Keratinocyte (primary cell): ENCODE measurements around the gene PPFIBP2. TPM values are rescaled to one million over a fixed set of nuclear protein-coding genes. Genes with fewer than 3 reads are reported as not detected.
A peak's percentile ranks its signal among the peaks of the same experiment; 100 is the strongest.

Source experiments
- DNase-seq: peaks from one replicate; pipeline ENCODE4 v3.0.0-alpha.2; 2011; ENCODE audit warnings: low read depth, missing footprints, low spot score
- FAIRE-seq: peaks from 2 replicates; lab custom pipeline; 2011; peaks lifted over from hg19 to GRCh38; lab: Jason Lieb, UNC
- H2AFZ ChIP-seq: 2 replicates; pipeline ENCODE4 v1.6.0; 2012; ENCODE audit warnings: low read length, control low read depth, inconsistent platforms; ENCODE audit not compliant: control insufficient read depth
- H3K27ac ChIP-seq: 2 replicates; pipeline ENCODE4 v1.5.1; 2011; ENCODE audit warnings: low read length; ENCODE audit not compliant: control insufficient read depth, insufficient read depth
- H3K27me3 ChIP-seq: 3 replicates; pipeline ENCODE4 v1.6.0; 2011; ENCODE audit warnings: low read length; ENCODE audit not compliant: control insufficient read depth, insufficient read depth; ENCODE audit errors: extremely low read depth
- H3K36me3 ChIP-seq, 2 experiments: 2 replicates in 1 of 2; 3 replicates in 1 of 2; pipeline ENCODE4 v1.5.1; 2011; ENCODE audit warnings: low read length in 2 of 2, mild to moderate bottlenecking in 1 of 2; ENCODE audit not compliant: control insufficient read depth in 2 of 2, insufficient read depth in 2 of 2; ENCODE audit errors: extremely low read depth in 1 of 2
- H3K4me1 ChIP-seq: 3 replicates; pipeline ENCODE4 v1.5.1; 2011; ENCODE audit warnings: low read length; ENCODE audit not compliant: control insufficient read depth, insufficient read depth; ENCODE audit errors: extremely low read depth
- H3K4me2 ChIP-seq: 3 replicates; pipeline ENCODE4 v1.6.0; 2011; ENCODE audit warnings: low read depth, low read length; ENCODE audit not compliant: control insufficient read depth, insufficient read depth; ENCODE audit errors: extremely low read depth
- H3K4me3 ChIP-seq, 3 experiments: fragments of 200-600 bp in 1 of 3; sonication (generic) in 1 of 3; 2 replicates in 2 of 3; 3 replicates in 1 of 3; pipeline ENCODE4 v1.5.1; 2011 to 2016; ENCODE audit warnings: low read length in 3 of 3, mild to moderate bottlenecking in 3 of 3, control low read depth in 2 of 3, inconsistent platforms in 1 of 3, low read depth in 1 of 3, mixed read lengths in 1 of 3, mixed run types in 1 of 3, moderate library complexity in 1 of 3; ENCODE audit not compliant: control insufficient read depth in 2 of 3, insufficient read depth in 2 of 3; ENCODE audit errors: extremely low read depth in 1 of 3
- H3K79me2 ChIP-seq: 2 replicates; pipeline ENCODE4 v1.6.0; 2012; ENCODE audit warnings: low read length; ENCODE audit not compliant: control insufficient read depth, insufficient read depth
- H3K9ac ChIP-seq: 3 replicates; pipeline ENCODE4 v1.6.0; 2011; ENCODE audit warnings: low read length; ENCODE audit not compliant: control insufficient read depth, insufficient read depth; ENCODE audit errors: extremely low read depth
- H3K9me1 ChIP-seq: 3 replicates; pipeline ENCODE4 v1.6.0; 2011; ENCODE audit warnings: low read length; ENCODE audit not compliant: control insufficient read depth, insufficient read depth; ENCODE audit errors: extremely low read depth
- H3K9me3 ChIP-seq: 2 replicates; pipeline ENCODE4 v1.5.1; 2012; ENCODE audit warnings: low read depth, low read length; ENCODE audit not compliant: control insufficient read depth
- H4K20me1 ChIP-seq: 3 replicates; pipeline ENCODE4 v1.6.0; 2011; ENCODE audit warnings: low read length; ENCODE audit not compliant: control insufficient read depth, insufficient read depth; ENCODE audit errors: extremely low read depth
- CTCF ChIP-seq, 3 experiments: IDR thresholded peaks in 1 of 3; conservative IDR thresholded peaks in 1 of 3; optimal IDR thresholded peaks in 1 of 3; 2 replicates in 2 of 3; 3 replicates in 1 of 3; pipeline versions ENCODE3 to v1.5.1; 2011; ENCODE audit warnings: low read length in 3 of 3, mild to moderate bottlenecking in 3 of 3, moderate library complexity in 2 of 3, control low read depth in 1 of 3, inconsistent platforms in 1 of 3; ENCODE audit not compliant: insufficient read depth in 2 of 3; ENCODE audit errors: extremely low read depth in 1 of 3
- EZH2 ChIP-seq: IDR thresholded peaks from one replicate; pipeline ENCODE4 v1.6.1; 2012; ENCODE audit warnings: inconsistent platforms, mild to moderate bottlenecking, low read length, moderate library complexity
- dilution Hi-C: fragments of 300-500 bp; cut with MboI; formaldehyde crosslinking; loops from one replicate; pipeline ENCODE4 v1.7.0; 2020; ENCODE audit warnings: low sequenced_read_pairs; ENCODE audit not compliant: extremely low pct_ligation_motif_present
- polyA plus RNA-seq, 5 experiments: library from polyadenylated mRNA; depleted of rRNA in 3 of 5; stranded (reverse) in 3 of 5; stranded (forward) in 1 of 5; unstranded in 1 of 5; fragments of >200 nt; gene quantifications; 1 replicate in 1 of 5; 2 replicates in 3 of 5; 3 replicates in 1 of 5; pipeline versions ENCODE4 v1.2.1 to v1.2.3, GENCODE V29; 2011 to 2012; ENCODE audit warnings: missing spikeins in 2 of 5, low read depth in 1 of 5, low replicate concordance in 1 of 5

The PPFIBP2 gene
- polyA plus RNA-seq, 1 donor (not counting 4 experiments of a cell fraction or from before 2014, with no cell fraction given): 11.0 TPM

GRCh38 chr11:7583248-7583647 lies 69.4 kb downstream of the PPFIBP2 start:
- no peak overlapping the region for H2AFZ ChIP-seq
- H3K4me2 ChIP-seq: no peak overlapping the region
- no peak overlapping the region for H3K4me3 ChIP-seq
- FAIRE-seq: no peak
- no peaks in the 10 kb centered on the region for H3K79me2 ChIP-seq
- H3K9me1 ChIP-seq: no peaks in the 10 kb centered on the region
- H3K9ac ChIP-seq: no peak overlapping the region
- H3K27ac ChIP-seq: no peak overlapping the region
- TF ChIP-seq EZH2 (no peak), CTCF (optimal IDR thresholded peaks at IDR 0.05 in 1 of 3, IDR thresholded peaks at IDR 0.05 in 1 of 3, conservative IDR thresholded peaks at IDR 0.05 in 1 of 3; ENCODE audit: extremely low read depth in 1 of 3, insufficient read depth in 2 of 3, low read length in 3 of 3) (peak in 1 of 3 experiments; percentile 11)
- H4K20me1 ChIP-seq: no peaks in the 10 kb centered on the region
- peaks cover 30% of the 10 kb centered on the region for H3K4me1 ChIP-seq
- no peaks in the 10 kb centered on the region for H3K36me3 ChIP-seq
- dilution Hi-C loops: no loop called here
- H3K27me3 ChIP-seq: no peaks in the 10 kb centered on the region
- H3K9me3 ChIP-seq: no peaks in the 10 kb centered on the region
- DNase-seq: no peak

GRCh38 chr11:7584910-7585309 lies 71.1 kb downstream of the PPFIBP2 start:
- dilution Hi-C loops: no loop called here
- no peak for DNase-seq
- H3K27ac ChIP-seq: no peak overlapping the region
- H3K36me3 ChIP-seq: no peaks in the 10 kb centered on the region
- H3K4me2 ChIP-seq: no peak overlapping the region
- H3K4me1 ChIP-seq: peaks cover 29% of the 10 kb centered on the region
- H3K4me3 ChIP-seq: no peak overlapping the region
- TF ChIP-seq EZH2 (no peak), CTCF (optimal IDR thresholded peaks at IDR 0.05 in 1 of 3, IDR thresholded peaks at IDR 0.05 in 1 of 3, conservative IDR thresholded peaks at IDR 0.05 in 1 of 3; ENCODE audit: extremely low read depth in 1 of 3, insufficient read depth in 2 of 3, low read length in 3 of 3) (no peak)
- no peaks in the 10 kb centered on the region for H3K79me2 ChIP-seq
- no peak for FAIRE-seq
- H3K9me3 ChIP-seq: no peaks in the 10 kb centered on the region
- H3K9me1 ChIP-seq: no peaks in the 10 kb centered on the region
- no peaks in the 10 kb centered on the region for H4K20me1 ChIP-seq
- no peak overlapping the region for H3K9ac ChIP-seq
- no peaks in the 10 kb centered on the region for H3K27me3 ChIP-seq
- no peak overlapping the region for H2AFZ ChIP-seq
